Cerebellar cortex (tissue), 1 donor: ENCODE measurements around the gene DCLK2.
A peak's percentile ranks its signal among the peaks of the same experiment; 100 is the strongest.
"Not testable (repeated sequence)": the region's sequence is repeated elsewhere in the genome, so short reads cannot be mapped to it uniquely, and the experiment has no call there.

Experiments used
- DNase-seq: peaks from one replicate; pipeline ENCODE4 v3.0.0-alpha.2; 2015; ENCODE audit warnings: low spot score

The DCLK2 gene

DNA sequence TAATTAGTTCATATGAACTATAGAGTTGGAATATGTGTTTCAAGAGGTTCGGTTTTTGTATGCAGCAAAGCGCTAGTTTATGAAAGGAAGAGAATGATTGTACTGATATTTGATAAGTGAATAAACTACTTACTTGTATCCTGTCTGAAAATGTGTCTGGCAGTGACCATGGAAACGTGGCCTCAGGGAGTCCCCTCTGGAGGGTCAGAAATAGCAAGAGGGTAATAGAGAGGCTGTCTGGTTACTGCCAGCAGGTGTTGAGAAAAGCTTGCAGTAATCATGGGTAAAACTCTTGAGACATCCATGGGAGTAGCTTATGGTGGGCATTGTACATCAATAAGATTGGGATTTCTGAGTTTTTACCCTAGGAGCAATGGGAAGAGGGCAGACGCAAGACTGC is 77.1 kb downstream of the DCLK2 start:
- DNase-seq: no peak

GRCh38 chr4:150156543-150156942 is 78.3 kb downstream of the DCLK2 start:
- no peak for DNase-seq

- DNase-seq: no peak
Observed at GRCh38 chr4:150158041-150158440, 79.8 kb downstream of the DCLK2 start.

DNA sequence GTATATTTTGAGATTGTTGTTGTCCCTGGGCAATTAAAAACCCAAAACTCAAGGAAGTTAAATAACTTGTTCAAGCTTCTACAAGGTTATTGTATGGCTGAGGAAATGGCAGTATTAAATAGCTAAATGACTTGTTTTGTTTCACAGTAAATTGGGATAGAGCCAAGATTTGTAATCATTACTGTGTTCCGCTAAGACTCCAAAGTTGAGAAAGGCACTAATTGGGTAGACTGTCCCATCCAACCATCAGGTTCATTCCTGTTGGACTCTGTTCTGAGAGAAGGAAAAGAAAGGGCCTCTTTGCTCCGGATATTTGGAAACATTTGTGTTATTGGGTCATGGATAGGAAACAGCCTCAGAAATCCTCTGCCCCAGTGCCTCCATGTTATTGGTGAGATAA is 82.2 kb downstream of the DCLK2 start:
- no peak for DNase-seq

GRCh38 chr4:150161109-150161508 is 82.9 kb downstream of the DCLK2 start:
- no peak for DNase-seq

- not testable (repeated sequence) for DNase-seq
Observed at GRCh38 chr4:150162020-150162419, 83.8 kb downstream of the DCLK2 start.

DNA sequence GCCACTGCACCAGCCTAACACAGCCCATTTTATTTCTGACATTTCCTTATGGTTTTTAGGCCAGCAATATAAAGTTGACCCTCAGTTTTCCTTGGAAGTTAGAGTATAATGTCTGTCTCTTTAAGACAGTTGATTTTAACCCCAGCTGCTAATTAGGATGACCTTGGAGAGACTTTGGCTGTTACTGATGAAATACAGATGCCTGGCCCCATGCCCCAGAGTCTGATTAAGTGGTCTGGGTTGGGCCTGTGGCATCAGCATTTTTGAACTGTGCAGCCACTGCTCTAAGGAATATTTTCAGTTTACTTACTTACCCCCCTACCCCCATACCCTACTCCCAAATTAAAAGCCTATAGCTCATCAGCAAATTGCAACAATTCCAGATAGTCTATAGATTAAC is 85.8 kb downstream of the DCLK2 start:
- no peak for DNase-seq

DNA sequence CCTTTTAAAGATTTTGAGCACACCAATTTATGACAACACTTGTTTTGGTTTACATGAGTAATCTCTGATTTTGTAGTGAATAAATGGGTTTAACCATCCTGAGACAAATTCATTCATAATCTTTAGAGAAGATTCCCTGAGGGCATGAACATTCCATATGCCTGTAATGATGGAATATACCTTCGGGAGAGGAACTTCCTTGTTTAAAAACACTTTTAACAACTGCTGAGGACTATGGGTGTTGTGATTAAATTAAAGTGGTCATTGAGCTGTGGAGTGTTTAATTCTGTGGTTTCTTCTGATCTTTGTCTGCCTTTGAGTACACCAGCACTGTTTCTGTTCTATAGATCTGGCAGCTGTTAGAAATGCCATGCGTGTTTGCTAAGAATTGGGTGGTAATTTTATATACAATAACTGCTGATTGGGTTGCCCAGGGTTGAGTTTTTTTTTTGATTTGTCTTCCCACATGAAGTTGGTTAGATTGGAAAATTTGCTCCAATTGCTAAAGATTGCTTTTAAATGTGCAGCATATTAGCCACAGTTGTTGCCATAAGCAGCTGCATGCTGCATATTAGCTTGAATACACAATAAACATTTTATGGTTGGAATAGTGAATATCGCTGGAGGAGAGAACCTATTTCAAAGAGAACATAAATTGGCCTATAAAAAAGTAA is 86.8 kb downstream of the DCLK2 start:
- no peak for DNase-seq

DNA sequence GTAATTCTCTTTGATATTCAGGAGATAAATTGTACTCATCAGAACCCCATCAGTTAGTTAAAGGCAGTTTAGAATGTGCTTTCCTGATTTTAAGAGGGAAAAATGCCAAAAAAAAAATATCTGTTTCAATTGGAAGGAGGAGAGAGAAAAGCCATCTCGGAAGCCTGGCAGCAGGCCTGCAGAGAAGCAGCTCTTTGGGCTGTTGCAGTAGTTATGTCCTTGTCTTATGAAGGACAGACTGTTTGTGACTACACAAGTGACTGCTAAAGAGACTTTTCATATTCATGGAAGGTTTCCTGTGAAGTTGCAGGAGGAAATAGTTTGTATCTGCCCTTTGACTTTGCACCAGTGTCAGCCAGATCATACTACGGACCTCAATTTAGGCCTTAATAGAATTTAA is 88.8 kb downstream of the DCLK2 start:
- DNase-seq: no peak

- peak; percentile 34 for DNase-seq
Observed at GRCh38 chr4:150173432-150173861, 95.2 kb downstream of the DCLK2 start.

DNA sequence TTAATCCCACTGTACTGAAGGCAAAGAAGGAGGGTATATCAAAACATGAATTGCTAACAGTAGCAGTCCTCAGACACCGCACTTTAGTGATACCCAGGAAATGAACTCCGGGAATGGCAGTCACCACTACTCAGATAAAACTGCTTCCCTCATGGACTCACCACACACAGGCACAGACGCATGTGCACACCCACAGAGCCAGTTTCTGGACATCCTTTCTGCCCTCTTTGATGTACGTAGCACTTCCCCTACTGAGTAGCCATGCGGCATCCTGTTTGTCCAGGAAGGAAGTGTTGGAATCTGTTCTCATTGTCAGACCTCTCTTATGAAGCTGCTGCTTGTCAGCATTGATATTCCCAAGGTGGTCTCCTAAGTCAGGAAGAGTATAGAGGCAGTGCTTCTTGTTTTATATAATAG is 95.7 kb downstream of the DCLK2 start:
- DNase-seq: peak; percentile 17

GRCh38 chr4:150176547-150176946 is 98.3 kb downstream of the DCLK2 start:
- DNase-seq: no peak

GRCh38 chr4:150178161-150178560 is 99.9 kb downstream of the DCLK2 start:
- no peak for DNase-seq

DNA sequence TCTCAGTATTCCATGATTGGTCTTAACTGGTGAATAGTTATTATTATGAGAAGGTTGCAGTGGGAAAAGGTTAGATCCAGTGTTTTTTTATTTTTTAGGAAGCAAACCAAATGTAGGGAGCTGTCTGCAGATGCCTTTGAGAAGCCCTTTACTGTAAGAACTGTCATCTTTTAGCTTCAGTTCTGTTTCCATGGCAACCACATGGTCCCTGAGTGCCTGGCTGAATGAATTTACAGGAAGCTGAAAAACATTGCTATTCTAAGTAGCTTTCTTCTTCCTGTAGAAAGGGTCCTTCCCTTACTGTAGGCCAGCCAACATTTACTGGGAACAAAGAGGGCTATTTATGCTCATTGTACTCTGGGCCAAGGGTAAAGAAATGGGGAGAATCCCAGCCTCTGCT is 103.3 kb downstream of the DCLK2 start:
- peak; percentile 24 for DNase-seq

DNA sequence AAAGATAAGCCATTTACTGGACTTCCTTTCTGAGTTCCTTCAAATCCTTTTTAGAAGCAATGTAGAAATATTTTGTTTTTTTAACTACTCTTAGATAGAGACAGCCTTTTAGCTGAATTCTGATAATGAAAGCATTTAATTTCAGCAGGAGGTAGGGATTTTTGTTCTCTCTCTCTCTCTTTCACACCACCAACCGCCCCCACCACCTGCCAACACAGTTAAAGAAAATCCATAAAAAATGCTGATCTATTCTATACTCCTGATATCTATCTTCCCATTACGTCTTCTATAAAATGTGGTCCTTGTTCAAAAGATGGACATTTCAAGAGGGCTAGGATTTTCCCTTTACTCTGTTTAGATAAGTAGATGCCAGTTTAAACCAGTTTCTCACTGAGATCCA is 104.5 kb downstream of the DCLK2 start:
- no peak for DNase-seq

DNA sequence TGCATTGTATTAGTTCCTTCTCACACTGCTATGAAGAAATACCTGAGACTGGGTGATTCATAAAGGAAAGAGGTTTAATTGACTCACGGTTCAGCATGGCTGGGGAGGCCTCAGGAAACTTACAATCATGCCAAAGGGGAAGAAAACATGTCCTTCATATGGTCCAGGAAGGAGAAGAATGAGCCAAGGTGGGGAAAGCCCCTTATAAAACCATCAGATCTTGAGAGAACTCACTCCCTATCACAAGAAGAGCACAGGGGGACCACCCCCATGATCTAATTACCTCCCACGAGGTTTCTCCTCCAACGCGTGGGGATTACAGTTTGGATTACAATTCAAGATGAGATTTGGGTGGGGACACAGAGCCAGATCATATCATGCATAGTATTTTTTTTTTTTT is 106.8 kb downstream of the DCLK2 start:
- DNase-seq: not testable (repeated sequence)

GRCh38 chr4:150192986-150193385 is 114.7 kb downstream of the DCLK2 start:
- DNase-seq: no peak

GRCh38 chr4:150197256-150197655 is 119.0 kb downstream of the DCLK2 start:
- not testable (repeated sequence) for DNase-seq

GRCh38 chr4:150199056-150199455 is 120.8 kb downstream of the DCLK2 start:
- DNase-seq: no peak

- DNase-seq: no peak
Observed at GRCh38 chr4:150205016-150205415, 126.8 kb downstream of the DCLK2 start.

DNA sequence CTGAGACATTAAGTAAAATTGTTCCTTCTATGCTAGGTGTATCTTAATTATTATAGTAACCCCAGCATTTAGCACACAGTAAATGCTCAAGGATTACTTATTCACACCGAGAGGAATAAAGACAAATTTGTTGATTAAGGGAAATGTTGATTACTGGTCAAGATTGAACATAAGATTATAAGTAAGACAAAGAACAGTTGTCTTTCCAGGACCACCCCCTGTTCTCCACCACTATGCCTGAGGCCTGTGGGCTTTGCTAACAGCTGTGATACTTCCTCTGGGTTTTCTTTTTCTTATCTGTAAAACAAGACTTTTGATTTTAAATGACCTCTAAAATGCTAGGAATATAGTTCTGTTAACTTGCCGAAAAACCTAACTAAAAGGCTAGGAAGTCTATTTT is 128.0 kb downstream of the DCLK2 start:
- no peak for DNase-seq

- DNase-seq: no peak
Observed at GRCh38 chr4:150206954-150207353, 128.7 kb downstream of the DCLK2 start.

- DNase-seq: no peak
Observed at GRCh38 chr4:150207871-150208270, 129.6 kb downstream of the DCLK2 start.

DNA sequence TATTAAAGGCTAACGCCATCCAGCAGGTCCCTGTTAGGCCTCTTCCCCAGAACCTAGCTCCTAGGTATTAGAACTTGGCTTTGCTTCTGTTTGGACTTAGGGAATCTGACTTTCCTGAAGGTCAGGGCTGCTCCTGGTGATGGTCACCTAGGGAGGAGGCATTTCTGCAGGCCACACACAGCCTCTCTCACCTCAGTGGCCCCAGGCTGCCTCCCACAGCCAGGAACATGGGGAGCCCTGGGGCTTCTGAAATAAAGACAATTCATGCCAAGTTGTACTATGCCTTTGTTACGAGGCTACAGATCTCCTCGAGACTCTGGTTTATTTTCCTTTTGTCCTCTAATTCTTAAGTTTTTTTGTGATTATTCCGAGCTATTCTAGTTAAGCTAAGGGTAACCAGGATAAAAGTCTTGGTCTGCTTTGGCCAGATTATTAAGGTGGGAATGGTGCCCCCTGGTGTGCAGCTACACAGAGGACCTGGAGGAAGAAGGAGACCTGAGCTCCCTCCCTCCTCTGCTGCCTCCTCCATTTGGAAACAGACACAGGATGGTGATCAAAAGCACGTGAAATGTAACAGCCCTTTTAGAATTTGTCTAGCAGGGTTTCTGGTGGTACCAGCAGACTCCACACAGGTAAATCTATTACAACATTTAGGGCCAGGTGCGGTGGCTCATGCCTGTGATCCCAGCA is 131.0 kb downstream of the DCLK2 start:
- peak; percentile 14 for DNase-seq
